Mesendoderm (in vitro differentiated cells): ENCODE measurements around the gene DCAF11.

ENCODE experiments used
- DNase-seq: peaks from one replicate; pipeline ENCODE4 v3.0.0; 2013
- H2AK5ac ChIP-seq: 2 replicates; pipeline ENCODE4 v1.6.1; 2013; ENCODE audit warnings: low read length, inconsistent platforms
- H2BK120ac ChIP-seq: 2 replicates; pipeline ENCODE4 v1.6.1; 2013; ENCODE audit warnings: low read depth, mild to moderate bottlenecking, low read length, moderate library complexity, mixed read lengths
- H2BK15ac ChIP-seq: replicated peaks from 2 replicates; pipeline ENCODE4 v1.6.1; 2013; ENCODE audit warnings: low read depth, mild to moderate bottlenecking, moderate library complexity
- H2BK5ac ChIP-seq: 2 replicates; pipeline ENCODE4 v1.6.1; 2013; ENCODE audit warnings: low read length, inconsistent platforms
- H3K18ac ChIP-seq: 2 replicates; pipeline ENCODE4 v1.6.1; 2013; ENCODE audit warnings: mild to moderate bottlenecking, low read length, mixed read lengths
- H3K23ac ChIP-seq: one replicate; pipeline ENCODE4 v1.6.1; 2013; ENCODE audit warnings: low read length
- H3K27ac ChIP-seq: 2 replicates; pipeline ENCODE4 v1.5.1; 2013; ENCODE audit warnings: low read depth, mild to moderate bottlenecking, inconsistent platforms, low read length, moderate library complexity
- H3K27me3 ChIP-seq: 2 replicates; pipeline ENCODE4 v1.6.1; 2013; ENCODE audit warnings: low read length, control low read depth, mild to moderate bottlenecking, inconsistent platforms; ENCODE audit not compliant: insufficient read depth, poor library complexity
- H3K36me3 ChIP-seq: 2 replicates; pipeline ENCODE4 v1.6.1; 2013; ENCODE audit warnings: low read length, inconsistent platforms; ENCODE audit not compliant: control insufficient read depth, insufficient read depth
- H3K4ac ChIP-seq: one replicate; pipeline ENCODE4 v1.6.1; 2013; ENCODE audit warnings: low read depth, mild to moderate bottlenecking, low read length, moderate library complexity
- H3K4me1 ChIP-seq: 2 replicates; pipeline ENCODE4 v1.6.1; 2013; ENCODE audit warnings: low read depth, low read length, inconsistent platforms; ENCODE audit not compliant: control insufficient read depth
- H3K4me2 ChIP-seq: 2 replicates; pipeline ENCODE4 v1.6.1; 2013; ENCODE audit warnings: low read length
- H3K4me3 ChIP-seq: 2 replicates; pipeline ENCODE4 v1.5.1; 2013; ENCODE audit warnings: mild to moderate bottlenecking, low read length
- H3K56ac ChIP-seq: one replicate; pipeline ENCODE4 v1.6.1; 2013; ENCODE audit warnings: low read length
- H3K79me1 ChIP-seq: 2 replicates; pipeline ENCODE4 v1.6.1; 2013; ENCODE audit warnings: low read length, inconsistent platforms
- H3K79me2 ChIP-seq: 2 replicates; pipeline ENCODE4 v1.6.1; 2013; ENCODE audit warnings: mild to moderate bottlenecking, low read length; ENCODE audit not compliant: control insufficient read depth, insufficient read depth
- H3K9ac ChIP-seq: 2 replicates; pipeline ENCODE4 v1.6.1; 2013; ENCODE audit warnings: low read length, inconsistent platforms
- H4K5ac ChIP-seq: one replicate; pipeline ENCODE4 v1.6.1; 2013; ENCODE audit warnings: low read length
- H4K8ac ChIP-seq: one replicate; pipeline ENCODE4 v1.6.1; 2013; ENCODE audit warnings: low read depth, mild to moderate bottlenecking, control low read depth, low read length, moderate library complexity
- WGBS: extraction: QIAGEN DNeasy Blood & Tissue Kit; methylation state at CpG from one replicate; pipeline ENCODE4 v1.1.7; 2013; ENCODE audit warnings: low lambda C conversion rate, missing lambda C conversion rate; ENCODE audit not compliant: insufficient coverage; ENCODE audit errors: extremely low coverage; 5-methylcytosine and 5-hydroxymethylcytosine counted together

Gene DCAF11

DNA sequence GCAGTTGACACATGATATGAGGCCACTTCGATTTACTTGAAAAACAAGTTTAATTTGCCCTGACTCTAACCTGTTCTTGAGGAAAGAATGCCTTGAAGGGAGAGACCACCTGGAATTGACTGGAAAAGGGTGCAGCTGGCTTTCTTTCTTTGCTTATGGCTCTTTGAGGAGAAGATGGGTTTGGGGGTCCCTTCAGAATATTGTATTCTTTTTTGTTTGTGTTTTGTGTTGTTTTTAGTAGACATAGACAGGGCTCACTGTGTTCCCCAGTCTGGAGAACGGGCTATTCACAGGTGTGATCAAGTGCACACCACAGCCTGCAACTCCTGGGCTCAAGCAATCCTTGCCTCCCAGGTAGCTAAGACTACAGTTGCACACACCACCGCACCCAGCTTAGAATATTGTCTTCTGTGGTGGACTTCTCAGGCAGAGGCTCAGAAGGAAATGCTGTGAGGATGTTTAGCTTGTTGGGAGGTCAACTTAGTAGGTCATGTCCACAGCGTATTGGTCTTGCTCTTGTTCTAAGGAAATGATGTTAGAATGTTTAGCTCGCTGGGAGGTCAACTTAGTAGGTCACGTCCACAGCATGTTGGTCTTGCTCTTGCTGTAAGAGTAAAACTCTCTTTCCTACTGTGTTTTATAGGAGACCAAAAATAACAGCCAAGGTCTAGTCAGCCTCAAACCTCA, 1.7 kb downstream of the DCAF11 start:
- Histone ChIP-seq H2AK5ac (no peak overlapping the region), H4K5ac (no peak overlapping the region), H3K27ac (no peak overlapping the region), H3K4me1 (peaks cover 3% of the 10 kb centered on the region), H3K4ac (no peak overlapping the region), H3K56ac (peak overlapping the region; percentile 89), H3K36me3 (no peaks in the 10 kb centered on the region), H3K27me3 (no peaks in the 10 kb centered on the region), H4K8ac (no peak overlapping the region), H3K79me1 (peaks cover 11% of the 10 kb centered on the region), H3K4me3 (no peak overlapping the region), H2BK120ac (no peak overlapping the region), H3K4me2 (no peak overlapping the region), H2BK15ac (no peak overlapping the region), H3K18ac (no peak overlapping the region), H3K23ac (no peak overlapping the region), H3K79me2 (peaks cover 2% of the 10 kb centered on the region), H3K9ac (peak overlapping the region; percentile 87), H2BK5ac (no peak overlapping the region)
- no peak for DNase-seq
- WGBS = no CpG with 5 or more reads among the region's 6 CpGs

DNA sequence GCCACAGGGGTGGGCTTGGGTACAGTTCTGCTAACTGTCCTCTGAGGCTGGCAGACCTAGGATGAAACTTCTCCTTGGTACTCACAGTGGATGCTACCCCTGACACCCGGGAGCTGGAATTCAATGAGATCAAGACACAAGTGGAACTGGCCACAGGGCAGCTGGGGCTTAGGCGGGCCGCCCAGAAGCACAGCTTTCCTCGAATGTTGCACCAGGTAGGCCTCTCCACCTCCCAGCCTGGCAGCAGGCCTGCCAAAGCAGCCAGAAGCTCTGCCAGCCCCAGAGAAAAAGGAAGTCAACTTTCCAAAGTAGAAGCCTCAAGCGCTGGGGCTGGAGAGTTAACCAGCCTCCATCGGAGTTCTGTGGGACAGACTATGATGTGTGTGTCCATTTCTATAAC, 2.6 kb downstream of the DCAF11 start:
- Histone ChIP-seq H3K23ac (no peak overlapping the region), H2BK15ac (no peak overlapping the region), H3K4me1 (peaks cover 3% of the 10 kb centered on the region), H3K56ac (no peak overlapping the region), H3K18ac (no peak overlapping the region), H3K4ac (no peak overlapping the region), H3K79me2 (peaks cover 2% of the 10 kb centered on the region), H4K8ac (no peak overlapping the region), H2BK120ac (no peak overlapping the region), H4K5ac (no peak overlapping the region), H2AK5ac (no peak overlapping the region), H3K27me3 (no peaks in the 10 kb centered on the region), H3K79me1 (peaks cover 11% of the 10 kb centered on the region), H2BK5ac (no peak overlapping the region), H3K4me3 (no peak overlapping the region), H3K4me2 (no peak overlapping the region), H3K36me3 (no peaks in the 10 kb centered on the region), H3K9ac (no peak overlapping the region), H3K27ac (no peak overlapping the region)
- DNase-seq = no peak
- WGBS = no CpG with 5 or more reads among the region's 6 CpGs

DNA sequence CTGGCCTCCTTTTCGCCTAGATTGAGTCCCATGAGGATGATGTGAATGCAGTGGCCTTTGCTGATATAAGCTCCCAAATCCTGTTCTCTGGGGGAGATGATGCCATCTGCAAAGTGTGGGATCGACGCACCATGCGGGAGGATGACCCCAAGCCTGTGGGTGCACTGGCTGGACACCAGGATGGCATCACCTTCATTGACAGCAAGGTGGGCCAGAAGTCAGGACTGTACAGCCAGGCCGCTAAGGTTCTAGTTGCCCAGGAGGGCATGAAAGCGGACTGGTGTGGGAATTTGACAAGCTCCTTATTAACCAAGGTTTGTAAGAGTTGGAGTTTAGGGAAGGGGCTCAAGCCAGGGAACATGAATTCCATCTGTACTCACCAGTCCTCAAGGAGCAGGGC, 5.1 kb downstream of the DCAF11 start:
- Histone ChIP-seq H3K27me3 (no peaks in the 10 kb centered on the region), H4K5ac (no peak overlapping the region), H3K36me3 (peaks cover 1% of the 10 kb centered on the region), H2BK15ac (no peak overlapping the region), H3K4me3 (no peak overlapping the region), H3K18ac (no peak overlapping the region), H3K4me1 (peaks cover 3% of the 10 kb centered on the region), H3K4ac (no peak overlapping the region), H2BK120ac (no peak overlapping the region), H3K79me2 (peaks cover 2% of the 10 kb centered on the region), H3K56ac (no peak overlapping the region), H3K9ac (no peak overlapping the region), H3K23ac (no peak overlapping the region), H3K4me2 (no peak overlapping the region), H2BK5ac (no peak overlapping the region), H3K27ac (no peak overlapping the region), H4K8ac (no peak overlapping the region), H3K79me1 (peaks cover 11% of the 10 kb centered on the region), H2AK5ac (no peak overlapping the region)
- no CpG with 5 or more reads among the region's 6 CpGs for WGBS
- DNase-seq = no peak

DNA sequence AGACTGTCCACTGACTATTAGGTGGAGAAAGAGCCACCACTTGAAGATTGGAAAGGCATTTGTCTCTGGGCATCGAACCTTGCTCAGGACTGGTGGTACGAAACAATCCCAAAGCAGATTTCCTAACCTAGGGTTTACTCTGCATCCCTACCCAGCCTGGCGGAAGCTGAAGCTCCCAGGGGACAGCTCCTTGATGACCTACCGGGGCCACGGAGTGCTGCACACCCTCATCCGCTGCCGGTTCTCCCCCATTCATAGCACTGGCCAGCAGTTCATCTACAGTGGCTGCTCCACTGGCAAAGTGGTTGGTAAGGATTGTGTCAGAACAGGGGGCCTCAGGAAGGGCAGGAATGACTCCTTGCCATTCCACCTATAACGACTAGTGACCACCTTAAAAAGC, 6.6 kb downstream of the DCAF11 start:
- H3K27me3 ChIP-seq = no peaks in the 10 kb centered on the region
- H4K8ac ChIP-seq = no peak overlapping the region
- no peak overlapping the region for H2AK5ac ChIP-seq
- no peak overlapping the region for H3K27ac ChIP-seq
- no peak overlapping the region for H3K4ac ChIP-seq
- H3K79me1 ChIP-seq = peaks cover 5% of the 10 kb centered on the region
- no peak overlapping the region for H3K4me3 ChIP-seq
- H3K79me2 ChIP-seq = no peaks in the 10 kb centered on the region
- no peak overlapping the region for H3K23ac ChIP-seq
- no peak overlapping the region for H3K56ac ChIP-seq
- peaks cover 1% of the 10 kb centered on the region for H3K36me3 ChIP-seq
- no peak overlapping the region for H3K18ac ChIP-seq
- no CpG with 5 or more reads among the region's 8 CpGs for WGBS
- no peak overlapping the region for H4K5ac ChIP-seq
- DNase-seq = no peak
- no peaks in the 10 kb centered on the region for H3K4me1 ChIP-seq
- H3K4me2 ChIP-seq = no peak overlapping the region
- no peak overlapping the region for H2BK120ac ChIP-seq
- no peak overlapping the region for H3K9ac ChIP-seq
- H2BK15ac ChIP-seq = no peak overlapping the region
- no peak overlapping the region for H2BK5ac ChIP-seq

DNA sequence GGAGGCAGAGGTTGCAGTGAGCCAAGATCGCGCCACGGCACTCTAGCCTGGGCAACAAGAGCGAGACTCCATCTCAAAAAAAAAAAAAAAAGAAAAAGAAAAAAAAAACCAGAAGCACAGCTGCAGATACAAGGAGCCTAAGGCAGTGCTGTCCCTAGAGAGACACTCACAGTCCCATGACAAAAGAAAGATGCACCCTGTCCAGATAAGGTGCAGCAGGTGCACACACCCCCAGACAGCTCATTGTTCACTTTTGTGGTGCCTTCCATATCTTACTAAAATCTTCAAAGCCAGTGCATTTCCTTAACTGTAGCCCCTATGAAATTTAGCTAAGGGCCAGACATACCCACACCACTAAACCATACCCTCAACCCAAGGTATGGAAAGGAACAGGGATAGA, 7.8 kb downstream of the DCAF11 start:
- H2AK5ac ChIP-seq = no peak overlapping the region
- H3K79me2 ChIP-seq = no peaks in the 10 kb centered on the region
- no peaks in the 10 kb centered on the region for H3K27me3 ChIP-seq
- WGBS = no CpG with 5 or more reads among the region's 4 CpGs
- no peak overlapping the region for H3K56ac ChIP-seq
- no peak overlapping the region for H2BK120ac ChIP-seq
- H3K4ac ChIP-seq = no peak overlapping the region
- H2BK15ac ChIP-seq = no peak overlapping the region
- H2BK5ac ChIP-seq = no peak overlapping the region
- H3K23ac ChIP-seq = no peak overlapping the region
- no peak overlapping the region for H3K4me3 ChIP-seq
- H3K36me3 ChIP-seq = peaks cover 1% of the 10 kb centered on the region
- H3K4me2 ChIP-seq = no peak overlapping the region
- H3K18ac ChIP-seq = no peak overlapping the region
- H4K5ac ChIP-seq = no peak overlapping the region
- H3K79me1 ChIP-seq = no peaks in the 10 kb centered on the region
- H3K9ac ChIP-seq = no peak overlapping the region
- H3K4me1 ChIP-seq = no peaks in the 10 kb centered on the region
- DNase-seq = no peak
- no peak overlapping the region for H3K27ac ChIP-seq
- no peak overlapping the region for H4K8ac ChIP-seq

DNA sequence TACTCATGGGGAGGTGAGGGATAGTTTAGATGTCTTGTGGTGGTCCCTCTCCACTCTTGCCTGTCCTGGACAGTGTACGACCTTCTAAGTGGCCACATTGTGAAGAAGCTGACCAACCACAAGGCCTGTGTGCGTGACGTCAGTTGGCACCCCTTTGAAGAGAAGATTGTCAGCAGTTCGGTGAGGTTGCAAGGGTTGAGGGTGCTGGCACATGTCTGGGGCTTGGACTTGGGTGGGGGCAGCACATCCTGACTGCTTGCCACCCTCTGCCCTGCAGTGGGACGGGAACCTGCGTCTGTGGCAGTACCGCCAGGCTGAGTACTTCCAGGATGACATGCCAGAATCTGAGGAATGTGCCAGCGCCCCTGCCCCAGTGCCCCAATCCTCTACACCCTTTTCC, 8.3 kb downstream of the DCAF11 start:
- Histone ChIP-seq H3K79me1 (no peaks in the 10 kb centered on the region), H3K79me2 (no peaks in the 10 kb centered on the region), H3K4me1 (no peaks in the 10 kb centered on the region), H3K4me3 (no peak overlapping the region), H4K5ac (no peak overlapping the region), H3K18ac (no peak overlapping the region), H3K27me3 (no peaks in the 10 kb centered on the region), H3K4ac (no peak overlapping the region), H2BK120ac (no peak overlapping the region), H4K8ac (no peak overlapping the region), H3K27ac (no peak overlapping the region), H3K4me2 (no peak overlapping the region), H2AK5ac (no peak overlapping the region), H2BK5ac (no peak overlapping the region), H3K56ac (no peak overlapping the region), H2BK15ac (no peak overlapping the region), H3K23ac (no peak overlapping the region), H3K36me3 (peaks cover 1% of the 10 kb centered on the region), H3K9ac (no peak overlapping the region)
- DNase-seq = no peak
- WGBS = no CpG with 5 or more reads among the region's 8 CpGs
